ENCODE data around the gene SLIT3. TPM values are rescaled to one million over a fixed set of nuclear protein-coding genes. Genes with fewer than 3 reads are reported as not detected.

SLIT3 gene
- total RNA-seq, 1 experiment from 2014 or later = 0.92 TPM

DNA sequence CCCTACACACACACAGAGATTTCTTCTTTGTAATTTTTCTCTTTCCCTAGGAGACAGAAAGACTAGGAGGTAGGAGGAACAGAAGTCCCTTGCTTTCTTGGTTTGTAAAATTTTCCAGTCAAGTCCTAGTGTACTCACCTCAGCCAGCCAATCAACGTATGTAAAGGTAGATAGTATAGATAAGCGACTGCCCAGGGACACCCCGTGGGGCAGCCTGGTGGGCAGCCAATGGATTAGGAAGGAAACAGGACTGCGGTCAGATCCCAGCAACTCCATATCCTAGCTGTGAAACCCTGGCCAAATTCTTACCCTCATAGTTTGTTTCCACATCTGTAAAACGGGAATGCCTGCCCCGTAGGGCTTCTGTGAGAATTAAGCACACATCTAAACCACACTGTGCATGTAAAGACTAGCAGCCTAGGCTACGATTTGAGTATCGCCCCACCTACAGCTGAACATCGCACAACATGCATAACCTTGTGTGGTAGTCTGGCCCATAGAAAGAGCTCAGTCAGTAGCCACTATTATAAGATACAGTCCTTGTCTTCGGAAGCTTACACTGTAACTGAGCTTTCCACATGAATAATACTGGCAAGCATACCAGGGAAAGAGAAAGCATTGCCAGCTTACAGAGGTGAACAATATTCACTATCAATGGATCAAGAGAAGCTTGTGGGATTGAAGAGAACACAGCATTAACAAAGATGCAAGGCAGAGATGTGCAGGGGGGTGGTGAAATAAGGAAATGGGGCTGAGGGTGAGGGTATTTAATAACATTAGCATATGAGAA is 368.3 kb downstream of the SLIT3 start:
- H3K27me3 Mint-ChIP-seq (ENCODE audit: low read depth) = peaks cover 1% of the 10 kb centered on the region; the same call in 1 of the 2 replicates
- H3K4me2 ChIP-seq (ENCODE audit: insufficient read depth, insufficient read length, low read length) = no peak overlapping the region
- H4K20me1 ChIP-seq (ENCODE audit: control insufficient read depth, insufficient read depth, insufficient read length) = no peaks in the 10 kb centered on the region
- no peak overlapping the region for H2BK15ac ChIP-seq (ENCODE audit: low read depth, low read length)
- H3K9me3 Mint-ChIP-seq = no peaks in the 10 kb centered on the region
- H2BK120ac ChIP-seq (ENCODE audit: low read depth, low read length, poor library complexity, severe bottlenecking) = no peak overlapping the region
- no peak overlapping the region for H2BK12ac ChIP-seq (ENCODE audit: insufficient read length, low read depth, low read length)
- H3K23ac ChIP-seq (ENCODE audit: insufficient read length, low read depth, low read length) = no peak overlapping the region
- no peak overlapping the region for H3K4me3 Mint-ChIP-seq
- no peak overlapping the region for H3K27ac ChIP-seq (ENCODE audit: insufficient read length, low read depth, low read length)
- H3T11ph ChIP-seq (ENCODE audit: low read length) = no peak overlapping the region
- H3K79me1 ChIP-seq (ENCODE audit: insufficient read depth, low read depth, low read length, poor library complexity, severe bottlenecking) = no peaks in the 10 kb centered on the region
- H3K27ac Mint-ChIP-seq = no peak overlapping the region
- H3K4ac ChIP-seq (ENCODE audit: low read depth, low read length) = no peak overlapping the region
- no peak overlapping the region for H2AK5ac ChIP-seq (ENCODE audit: insufficient read length, low read length)
- TF ChIP-seq, protein P1, sequence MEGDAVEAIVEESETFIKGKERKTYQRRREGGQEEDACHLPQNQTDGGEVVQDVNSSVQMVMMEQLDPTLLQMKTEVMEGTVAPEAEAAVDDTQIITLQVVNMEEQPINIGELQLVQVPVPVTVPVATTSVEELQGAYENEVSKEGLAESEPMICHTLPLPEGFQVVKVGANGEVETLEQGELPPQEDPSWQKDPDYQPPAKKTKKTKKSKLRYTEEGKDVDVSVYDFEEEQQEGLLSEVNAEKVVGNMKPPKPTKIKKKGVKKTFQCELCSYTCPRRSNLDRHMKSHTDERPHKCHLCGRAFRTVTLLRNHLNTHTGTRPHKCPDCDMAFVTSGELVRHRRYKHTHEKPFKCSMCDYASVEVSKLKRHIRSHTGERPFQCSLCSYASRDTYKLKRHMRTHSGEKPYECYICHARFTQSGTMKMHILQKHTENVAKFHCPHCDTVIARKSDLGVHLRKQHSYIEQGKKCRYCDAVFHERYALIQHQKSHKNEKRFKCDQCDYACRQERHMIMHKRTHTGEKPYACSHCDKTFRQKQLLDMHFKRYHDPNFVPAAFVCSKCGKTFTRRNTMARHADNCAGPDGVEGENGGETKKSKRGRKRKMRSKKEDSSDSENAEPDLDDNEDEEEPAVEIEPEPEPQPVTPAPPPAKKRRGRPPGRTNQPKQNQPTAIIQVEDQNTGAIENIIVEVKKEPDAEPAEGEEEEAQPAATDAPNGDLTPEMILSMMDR (conservative IDR thresholded peaks at IDR 0.05) = no peak
- no peaks in the 10 kb centered on the region for H3K9me3 ChIP-seq (ENCODE audit: control insufficient read depth, low read depth, low read length)
- H3K18ac ChIP-seq (ENCODE audit: insufficient read length, low read depth, low read length) = no peak overlapping the region
- H2BK5ac ChIP-seq (ENCODE audit: insufficient read length, low read length) = no peak overlapping the region
- no peaks in the 10 kb centered on the region for H3K79me2 ChIP-seq (ENCODE audit: insufficient read depth, low read length)
- no peak overlapping the region for H3K14ac ChIP-seq (ENCODE audit: insufficient read depth, low read length)
- no peaks in the 10 kb centered on the region for H3K27me3 ChIP-seq (ENCODE audit: insufficient read depth, low read length)
- no peaks in the 10 kb centered on the region for H3K23me2 ChIP-seq (ENCODE audit: insufficient read length, low read depth, low read length, poor library complexity, severe bottlenecking)
- no peak overlapping the region for H2BK20ac ChIP-seq (ENCODE audit: low read depth, low read length, poor library complexity, severe bottlenecking)
- peaks cover 12 to 13% of the 10 kb centered on the region in 2 experiments for H3K4me1 Mint-ChIP-seq
- no peak overlapping the region for H4K8ac ChIP-seq (replicated peaks; ENCODE audit: insufficient read length, low read depth, low read length)
- no peak overlapping the region for H3K56ac ChIP-seq (ENCODE audit: insufficient read length, low read depth, low read length)
- no CpG with 5 or more reads among the region's 10 CpGs for WGBS (ENCODE audit: extremely low coverage, insufficient read length, low lambda C conversion rate)
- no peak for DNase-seq
- H3K4me1 ChIP-seq (ENCODE audit: insufficient read depth, low read length) = peaks cover 2% of the 10 kb centered on the region; the same call in 1 of the 2 replicates
- H2AFZ ChIP-seq (ENCODE audit: low read length) = no peak overlapping the region
- no peak overlapping the region for H4K91ac ChIP-seq (ENCODE audit: insufficient read length, low read depth, low read length)
- H3K36me3 Mint-ChIP-seq (ENCODE audit: insufficient read depth in 1 of 3, low read depth in 3 of 3) = no peaks in the 10 kb centered on the region
- H3K9ac ChIP-seq (ENCODE audit: extremely low read depth, insufficient read length, low read length) = no peak overlapping the region
- H4K5ac ChIP-seq (ENCODE audit: insufficient read length, low read depth, low read length) = no peak overlapping the region
